AG04449 (cell line): Measurements from ENCODE around the gene C11orf21.

Experiments used
- CTCF ChIA-PET: fragments of 350-600 bp; formaldehyde crosslinking; extraction: SDS; loops from one replicate; lab custom pipeline; 2021; ENCODE audit warnings: antibody characterized with exemption; lab: Yijun Ruan, JAX
- POLR2A ChIA-PET: fragments of 400-600, 350-600 bp; formaldehyde crosslinking; extraction: SDS; loops from one replicate; lab custom pipeline; 2020; ENCODE audit warnings: antibody characterized with exemption, inconsistent platforms; lab: Yijun Ruan, JAX
- DNase-seq: peaks from one replicate; pipeline ENCODE4 v3.0.0-alpha.2; 2010; ENCODE audit warnings: low read depth, low spot score
- H3K4me3 ChIP-seq: 2 replicates; pipeline ENCODE4 v1.5.1; 2011; ENCODE audit warnings: low read depth, mild to moderate bottlenecking, control low read depth, low read length
- TF ChIP-seq, protein P1 (sequence below): IDR thresholded peaks from one replicate; pipeline ENCODE4 v1.5.1; 2011; ENCODE audit warnings: mild to moderate bottlenecking, moderate library complexity, low read length, control low read depth, inconsistent platforms; ENCODE audit not compliant: insufficient read depth; ENCODE audit errors: missing control alignments

C11orf21 gene

DNA sequence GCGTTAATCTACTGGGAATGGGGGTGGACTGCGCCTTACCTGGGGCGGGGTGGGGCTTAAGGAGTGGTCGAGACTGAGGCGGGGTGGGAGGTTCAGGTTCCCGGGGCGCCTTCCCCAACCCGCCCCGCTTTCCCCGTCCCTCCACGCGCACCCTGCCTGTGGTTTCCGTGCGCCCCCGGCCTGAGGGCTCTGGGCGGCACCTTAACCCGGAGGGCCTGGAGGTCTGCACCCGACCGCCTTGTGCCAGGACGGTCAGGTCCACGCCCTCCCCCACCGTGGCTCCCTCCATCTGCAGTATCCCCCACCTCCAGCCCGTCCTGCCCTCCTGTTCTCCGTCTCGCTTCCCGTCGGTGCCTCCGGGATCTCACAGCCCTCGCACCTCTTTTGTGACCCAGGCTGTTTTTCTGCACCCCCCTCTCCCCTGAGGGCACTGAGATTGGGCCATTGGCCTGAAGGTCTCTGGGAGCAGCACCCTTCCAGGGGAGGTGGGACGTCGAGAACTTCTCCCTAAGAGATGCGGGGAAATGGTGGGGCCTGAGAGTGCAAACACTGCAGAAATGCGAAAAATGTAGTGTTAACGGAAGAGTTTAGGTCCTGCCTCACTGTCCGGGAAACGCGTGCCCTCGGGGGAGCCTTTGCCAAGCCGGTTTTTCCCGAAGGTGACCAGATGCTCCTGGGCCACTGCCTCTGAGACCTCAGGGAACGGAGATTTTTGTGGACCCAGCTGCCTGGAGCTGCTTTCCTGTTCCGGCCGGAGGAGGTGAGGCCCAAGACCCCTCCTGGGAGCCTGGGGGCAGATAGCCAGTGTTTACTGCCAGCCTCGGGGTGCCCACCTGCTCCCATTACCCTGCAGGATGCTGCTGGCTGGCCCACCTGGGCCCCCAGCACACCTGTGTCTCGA is 30.1 kb downstream of the C11orf21 start:
- POLR2A ChIA-PET, result no interaction called here
- TF ChIP-seq, protein P1, sequence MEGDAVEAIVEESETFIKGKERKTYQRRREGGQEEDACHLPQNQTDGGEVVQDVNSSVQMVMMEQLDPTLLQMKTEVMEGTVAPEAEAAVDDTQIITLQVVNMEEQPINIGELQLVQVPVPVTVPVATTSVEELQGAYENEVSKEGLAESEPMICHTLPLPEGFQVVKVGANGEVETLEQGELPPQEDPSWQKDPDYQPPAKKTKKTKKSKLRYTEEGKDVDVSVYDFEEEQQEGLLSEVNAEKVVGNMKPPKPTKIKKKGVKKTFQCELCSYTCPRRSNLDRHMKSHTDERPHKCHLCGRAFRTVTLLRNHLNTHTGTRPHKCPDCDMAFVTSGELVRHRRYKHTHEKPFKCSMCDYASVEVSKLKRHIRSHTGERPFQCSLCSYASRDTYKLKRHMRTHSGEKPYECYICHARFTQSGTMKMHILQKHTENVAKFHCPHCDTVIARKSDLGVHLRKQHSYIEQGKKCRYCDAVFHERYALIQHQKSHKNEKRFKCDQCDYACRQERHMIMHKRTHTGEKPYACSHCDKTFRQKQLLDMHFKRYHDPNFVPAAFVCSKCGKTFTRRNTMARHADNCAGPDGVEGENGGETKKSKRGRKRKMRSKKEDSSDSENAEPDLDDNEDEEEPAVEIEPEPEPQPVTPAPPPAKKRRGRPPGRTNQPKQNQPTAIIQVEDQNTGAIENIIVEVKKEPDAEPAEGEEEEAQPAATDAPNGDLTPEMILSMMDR, result no peak

DNA sequence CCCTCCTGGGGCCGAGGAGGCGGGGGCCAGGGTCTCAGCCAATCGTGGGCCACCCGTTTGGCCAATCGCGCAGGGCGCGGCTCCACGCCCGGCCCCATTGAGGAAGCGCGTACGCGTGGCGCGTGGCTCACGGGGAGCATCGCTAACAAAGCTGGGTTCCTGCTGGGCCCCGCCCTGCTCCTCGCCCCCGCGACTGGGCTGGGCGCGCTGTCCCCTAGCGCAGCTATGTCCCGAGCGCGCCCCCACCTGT is 30.7 kb downstream of the C11orf21 start:
- no peak overlapping the region for H3K4me3 ChIP-seq
- CTCF ChIA-PET, result no interaction called here

More for the DNA sequence above, 30.1 kb downstream of the C11orf21 start:
- DNase-seq, result no peak
- no peak overlapping the region for H3K4me3 ChIP-seq
- CTCF ChIA-PET, result no interaction called here

DNA sequence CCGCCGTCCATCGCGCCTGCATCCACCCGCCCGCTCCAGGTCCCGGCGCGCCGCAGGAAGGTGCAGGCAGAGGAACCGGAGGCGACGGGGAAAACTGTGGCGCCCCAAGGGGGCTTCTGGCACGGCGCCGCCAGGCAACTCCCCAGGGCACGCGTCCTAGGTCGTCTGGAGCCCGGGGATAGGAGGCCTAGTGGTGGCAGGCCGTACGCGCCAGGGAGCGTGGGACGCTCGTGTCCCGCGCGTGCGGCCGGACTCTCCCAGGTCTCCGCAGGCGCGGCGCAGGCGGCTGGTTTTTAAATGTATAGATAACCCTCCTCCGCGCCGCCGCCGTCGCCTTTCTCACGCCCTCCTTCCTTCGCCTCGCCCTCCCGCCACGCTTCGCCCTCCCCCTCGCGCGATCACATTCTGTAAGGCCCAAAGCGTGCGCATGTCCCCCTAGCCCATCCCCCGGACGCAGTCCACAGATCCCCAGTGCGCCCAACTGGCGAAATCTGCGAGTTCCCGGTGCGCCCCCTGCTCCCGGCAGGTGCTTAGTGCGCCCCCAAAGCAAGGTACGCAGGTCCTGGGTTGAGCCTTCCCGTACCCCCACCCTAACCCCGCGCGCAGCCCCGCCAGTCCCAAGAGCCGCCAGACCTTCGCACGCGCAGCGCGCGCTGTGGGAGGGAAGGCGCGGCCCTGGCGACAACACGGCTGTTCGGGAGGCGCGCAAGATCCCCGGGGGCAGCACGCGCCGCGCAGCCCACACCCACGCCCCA is 31.2 kb downstream of the C11orf21 start, which contains the start of gene ASCL2:
Gene ASCL2, minus strand, starts transcription at position 267 of the 755 bp plus-strand sequence. Its CDS starts 256 bp downstream, at position 11.
- no peak for DNase-seq
- POLR2A ChIA-PET, result no interaction called here

More for the DNA sequence above, 30.7 kb downstream of the C11orf21 start:
- DNase-seq, result no peak
- TF ChIP-seq, protein P1, result no peak
- POLR2A ChIA-PET, result no interaction called here

DNA sequence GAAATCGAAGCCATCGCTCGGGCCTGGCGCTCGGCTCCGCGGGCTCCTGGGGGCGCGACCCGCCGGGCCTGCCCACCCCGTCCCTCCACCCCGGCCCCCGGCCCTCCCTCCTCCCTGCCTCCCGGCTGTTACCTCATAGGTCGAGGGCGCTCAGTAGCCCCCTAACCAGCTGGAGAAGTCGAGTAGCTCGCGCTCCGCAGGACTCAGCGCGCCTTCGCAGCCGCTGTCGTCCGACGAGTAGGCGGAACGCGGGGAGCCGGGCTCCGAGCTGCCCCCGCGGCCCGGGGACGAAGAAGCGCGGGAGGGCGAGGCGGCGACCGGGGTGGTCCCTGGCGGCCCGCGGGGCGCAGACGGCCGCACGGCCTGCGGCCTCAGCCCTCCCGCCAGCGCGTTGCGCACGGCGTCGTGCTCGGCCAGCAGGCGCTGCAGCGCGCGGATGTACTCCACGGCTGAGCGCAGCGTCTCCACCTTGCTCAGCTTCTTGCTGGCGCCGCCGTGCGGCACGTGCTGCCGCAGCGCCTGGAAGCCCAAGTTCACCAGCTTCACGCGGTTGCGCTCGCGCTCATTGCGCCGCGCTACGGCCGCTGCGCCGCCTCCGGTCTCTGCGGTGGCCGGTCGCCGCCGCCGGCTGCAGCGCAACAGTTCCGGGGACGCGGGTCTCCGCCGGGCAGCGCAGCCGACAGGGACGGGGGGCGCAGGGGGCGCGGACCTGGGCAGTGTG is 32.0 kb downstream of the C11orf21 start:
- H3K4me3 ChIP-seq, result no peak overlapping the region; the same call in 1 of the 2 replicates
- ChIA-PET CTCF (interaction anchor here (3.1 kb wide), 1 partner anchor 150 kb away, joined by 14 read pairs; no protein-coding TSS in a partner anchor), POLR2A (no interaction called here)
- TF ChIP-seq, protein P1, result no peak
- no peak for DNase-seq

More for the DNA sequence above, 31.2 kb downstream of the C11orf21 start, which contains the start of gene ASCL2:
- H3K4me3 ChIP-seq, result no peak within 1 kb of the TSS; the same call in 1 of the 2 replicates
- TF ChIP-seq, protein P1, result no peak
- CTCF ChIA-PET, result no interaction called here

DNA sequence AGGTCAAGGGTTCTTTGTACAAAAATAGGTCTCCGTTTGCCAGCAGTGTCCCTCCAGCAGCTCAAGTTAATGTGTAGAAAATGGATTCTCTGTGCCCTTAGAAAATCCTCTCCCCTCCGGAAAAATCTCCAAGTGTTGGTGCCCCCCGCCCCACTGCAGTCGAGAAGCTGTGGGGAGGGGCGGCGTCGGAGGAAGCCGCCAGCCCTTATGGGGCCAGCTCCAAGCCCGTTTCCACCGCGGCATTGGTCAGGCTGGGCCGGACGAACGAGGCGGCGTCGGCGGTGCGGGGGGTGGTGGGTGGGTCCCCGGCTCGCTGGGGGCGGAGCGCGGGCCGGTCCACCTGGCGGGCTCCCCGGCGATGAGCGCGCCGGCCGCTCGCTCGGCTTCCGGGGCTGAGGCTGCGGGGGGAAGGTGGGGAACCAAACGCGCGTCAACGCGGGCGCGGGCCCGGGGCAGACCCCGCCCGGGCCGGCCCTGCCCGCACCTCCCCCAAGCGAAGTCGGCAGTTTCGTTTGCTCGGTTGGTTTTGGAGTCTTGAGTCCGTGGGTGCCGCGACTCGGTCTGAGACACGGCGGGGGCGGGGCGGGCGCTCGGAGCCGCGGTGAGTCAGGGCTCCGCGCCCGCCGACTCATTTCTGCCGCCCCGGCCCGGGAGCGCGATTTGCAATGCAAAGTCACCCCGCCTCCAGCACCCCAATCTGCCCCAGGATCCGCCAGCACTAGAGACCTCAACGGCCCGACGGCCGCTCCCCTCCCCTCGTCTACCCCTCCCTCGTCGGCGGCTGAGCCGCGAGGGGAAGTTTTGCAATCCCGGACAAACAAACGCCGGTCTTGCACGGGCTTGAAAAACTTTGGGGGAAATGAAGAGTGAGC is 32.8 kb downstream of the C11orf21 start:
- DNase-seq, result no peak
- H3K4me3 ChIP-seq, result peak overlapping the region; percentile 30
- TF ChIP-seq, protein P1, result no peak
- CTCF ChIA-PET, result interaction anchor here (3.1 kb wide), 1 partner anchor 151 kb away, joined by 14 read pairs; no protein-coding TSS in a partner anchor
- POLR2A ChIA-PET, result no interaction called here
